Ascending aorta (tissue), 2 donors: ENCODE measurements around the gene SLC16A12. TPM values are rescaled to one million over a fixed set of nuclear protein-coding genes. Genes with fewer than 3 reads are reported as not detected.
"Not testable (repeated sequence)": the region's sequence is repeated elsewhere in the genome, so short reads cannot be mapped to it uniquely, and the experiment has no call there.

Experiments used
- DNase-seq, 2 donors: peaks; one replicate each; pipeline ENCODE4 v3.0.0-alpha.2; 2019; ENCODE audit warnings: low spot score in 2 of 2
- H3K27ac ChIP-seq, 2 donors: fragments of 200-600 bp; sonication (generic); one replicate each; pipeline ENCODE4 v1.5.1; 2016 to 2017; ENCODE audit warnings: mild to moderate bottlenecking in 1 of 2
- H3K27me3 ChIP-seq: fragments of 200-600 bp; sonication (generic); one replicate; pipeline ENCODE4 v1.5.1; 2017
- H3K36me3 ChIP-seq, 2 donors: fragments of 200-600 bp; sonication (generic); one replicate each; pipeline ENCODE4 v1.5.1; 2016
- H3K4me1 ChIP-seq, 2 donors: fragments of 200-600 bp; sonication (generic); one replicate each; pipeline ENCODE4 v1.5.1; 2016 to 2017; ENCODE audit warnings: mild to moderate bottlenecking in 1 of 2
- H3K4me3 ChIP-seq, 2 donors: fragments of 200-600 bp; sonication (generic); one replicate each; pipeline ENCODE4 v1.5.1; 2016 to 2017; ENCODE audit warnings: mild to moderate bottlenecking in 1 of 2
- H3K9me3 ChIP-seq, 2 donors: fragments of 200-600 bp; sonication (generic); one replicate each; pipeline ENCODE4 v1.5.1; 2016
- intact Hi-C: fragments of 100-400 bp; cut with DNase I; formaldehyde crosslinking; loops from one replicate; pipeline ENCODE4 v1.15.1; 2023
- total RNA-seq: library from RNA; depleted of rRNA; stranded (reverse); fragments of >200 nt; gene quantifications from one replicate; pipeline ENCODE4 v1.1.0, GENCODE V29; 2016
- TF ChIP-seq, protein P1 (sequence below), 3 experiments: fragments of 200-600 bp in 2 of 3; fragments of 450-650 bp in 1 of 3; sonication (generic) in 2 of 3; IDR thresholded peaks; one replicate each; pipeline ENCODE4 v1.5.1; 2016 to 2019; ENCODE audit warnings: antibody characterized with exemption in 3 of 3, mild to moderate bottlenecking in 1 of 3, moderate library complexity in 1 of 3

SLC16A12 gene
- total RNA-seq, 1 donor from 2014 or later: not detected

DNA sequence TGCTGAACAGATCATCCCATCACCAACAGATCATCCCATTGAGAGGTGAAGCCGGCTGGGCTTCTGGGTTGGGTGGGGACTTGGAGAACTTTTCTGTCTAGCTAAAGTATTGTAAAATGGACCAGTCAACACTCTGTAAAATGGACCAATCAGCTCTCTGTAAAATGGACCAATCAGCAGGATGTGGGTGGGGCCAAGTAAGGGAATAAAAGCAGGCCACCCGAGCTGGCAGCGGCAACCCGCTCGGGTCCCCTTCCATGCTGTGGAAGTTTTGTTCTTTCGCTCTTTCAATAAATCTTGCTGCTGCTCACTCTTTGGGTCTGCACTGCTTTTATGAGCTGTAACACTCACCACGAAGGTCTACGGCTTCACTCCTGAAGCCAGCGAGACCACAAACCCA lies 129.2 kb downstream of the SLC16A12 start:
- DNase-seq, H3K27ac ChIP-seq, H3K9me3 ChIP-seq, H3K4me1 ChIP-seq, H3K36me3 ChIP-seq, H3K27me3 ChIP-seq, intact Hi-C loops, H3K4me3 ChIP-seq: not testable (repeated sequence)

DNA sequence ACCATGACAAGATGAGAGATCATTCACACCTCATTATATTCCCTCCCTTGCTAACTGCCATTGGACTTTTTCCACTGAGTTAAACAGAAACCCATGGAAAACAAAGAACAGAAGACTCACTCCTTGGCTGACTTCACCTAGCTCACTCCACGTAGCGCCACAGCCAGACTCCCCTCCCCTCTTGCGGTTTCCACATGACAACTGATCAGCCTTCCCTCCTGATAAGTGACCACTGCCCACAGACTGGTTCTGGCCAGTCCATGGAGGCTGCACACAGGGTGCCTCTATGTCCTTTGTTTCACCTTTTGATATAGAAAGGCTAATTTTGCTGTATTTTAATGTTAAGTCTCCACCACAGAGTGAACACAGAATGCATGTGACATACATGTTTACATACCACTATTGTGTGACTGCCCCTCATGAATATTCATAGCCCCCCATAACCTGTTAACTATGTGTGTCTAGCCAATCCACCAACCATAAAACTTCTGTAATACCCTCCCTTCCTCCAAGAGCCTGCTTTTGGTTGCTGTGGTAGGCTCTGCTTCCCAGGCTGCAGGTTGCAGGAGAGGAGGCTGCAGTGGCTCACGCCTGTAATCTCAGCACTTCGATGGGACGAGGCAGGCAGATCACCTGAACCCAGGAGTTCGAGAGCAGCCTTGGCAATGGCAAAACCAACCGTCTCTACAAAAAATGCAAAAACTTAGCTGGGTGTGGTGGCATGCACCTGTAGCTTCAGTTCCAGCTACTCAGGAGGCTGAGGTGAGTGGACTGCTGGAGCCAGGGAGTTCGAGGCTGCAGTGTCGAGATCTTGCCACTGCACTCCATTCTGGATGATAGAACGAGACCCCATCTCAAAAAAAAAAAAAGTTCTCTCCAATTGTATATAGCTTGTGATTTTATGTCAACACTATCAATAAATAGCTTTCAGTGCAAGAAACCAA lies 131.0 kb downstream of the SLC16A12 start:
- H3K4me1 ChIP-seq: no peaks in the 10 kb centered on the region
- intact Hi-C loops: no loop called here
- no peak for DNase-seq
- TF ChIP-seq, protein P1, sequence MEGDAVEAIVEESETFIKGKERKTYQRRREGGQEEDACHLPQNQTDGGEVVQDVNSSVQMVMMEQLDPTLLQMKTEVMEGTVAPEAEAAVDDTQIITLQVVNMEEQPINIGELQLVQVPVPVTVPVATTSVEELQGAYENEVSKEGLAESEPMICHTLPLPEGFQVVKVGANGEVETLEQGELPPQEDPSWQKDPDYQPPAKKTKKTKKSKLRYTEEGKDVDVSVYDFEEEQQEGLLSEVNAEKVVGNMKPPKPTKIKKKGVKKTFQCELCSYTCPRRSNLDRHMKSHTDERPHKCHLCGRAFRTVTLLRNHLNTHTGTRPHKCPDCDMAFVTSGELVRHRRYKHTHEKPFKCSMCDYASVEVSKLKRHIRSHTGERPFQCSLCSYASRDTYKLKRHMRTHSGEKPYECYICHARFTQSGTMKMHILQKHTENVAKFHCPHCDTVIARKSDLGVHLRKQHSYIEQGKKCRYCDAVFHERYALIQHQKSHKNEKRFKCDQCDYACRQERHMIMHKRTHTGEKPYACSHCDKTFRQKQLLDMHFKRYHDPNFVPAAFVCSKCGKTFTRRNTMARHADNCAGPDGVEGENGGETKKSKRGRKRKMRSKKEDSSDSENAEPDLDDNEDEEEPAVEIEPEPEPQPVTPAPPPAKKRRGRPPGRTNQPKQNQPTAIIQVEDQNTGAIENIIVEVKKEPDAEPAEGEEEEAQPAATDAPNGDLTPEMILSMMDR (IDR thresholded peaks at IDR 0.05): no peak
- H3K27me3 ChIP-seq: no peaks in the 10 kb centered on the region
- H3K9me3 ChIP-seq: no peaks in the 10 kb centered on the region
- H3K4me3 ChIP-seq: no peak overlapping the region
- peaks cover 0 to 8% of the 10 kb centered on the region in 2 donors for H3K36me3 ChIP-seq
- no peak overlapping the region for H3K27ac ChIP-seq

DNA sequence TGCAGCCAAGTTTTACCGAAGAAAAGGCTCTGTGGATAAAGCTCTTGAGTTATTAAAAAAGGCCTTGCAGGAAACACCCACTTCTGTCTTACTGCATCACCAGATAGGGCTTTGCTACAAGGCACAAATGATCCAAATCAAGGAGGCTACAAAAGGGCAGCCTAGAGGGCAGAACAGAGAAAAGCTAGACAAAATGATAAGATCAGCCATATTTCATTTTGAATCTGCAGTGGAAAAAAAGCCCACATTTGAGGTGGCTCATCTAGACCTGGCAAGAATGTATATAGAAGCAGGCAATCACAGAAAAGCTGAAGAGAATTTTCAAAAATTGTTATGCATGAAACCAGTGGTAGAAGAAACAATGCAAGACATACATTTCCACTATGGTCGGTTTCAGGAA lies 132.4 kb downstream of the SLC16A12 start:
- no peaks in the 10 kb centered on the region for H3K27me3 ChIP-seq
- no peak overlapping the region for H3K4me3 ChIP-seq
- intact Hi-C loops: no loop called here
- H3K4me1 ChIP-seq: no peaks in the 10 kb centered on the region
- no peak overlapping the region for H3K27ac ChIP-seq
- H3K9me3 ChIP-seq: no peaks in the 10 kb centered on the region
- no peak for DNase-seq
- peaks cover 0 to 8% of the 10 kb centered on the region in 2 donors for H3K36me3 ChIP-seq
- TF ChIP-seq, protein P1 (IDR thresholded peaks at IDR 0.05): no peak

DNA sequence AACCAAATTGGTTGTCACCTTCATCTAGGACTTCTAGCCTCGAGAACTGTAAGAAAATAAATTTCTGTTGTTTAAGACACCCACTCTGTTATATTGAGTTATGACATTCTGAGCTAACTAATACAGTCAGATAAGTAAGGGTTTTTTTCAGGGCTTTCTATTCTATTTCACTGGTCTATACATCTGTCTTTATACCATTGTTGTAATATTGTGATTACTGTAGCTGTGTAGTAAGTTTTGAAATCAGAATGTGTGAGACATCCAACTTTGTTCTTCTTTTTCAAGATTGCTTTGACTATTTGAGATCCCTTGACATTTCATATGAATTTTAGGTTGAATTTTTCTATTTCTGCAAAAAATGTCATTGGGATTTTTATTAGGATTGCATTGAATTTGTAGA lies 135.4 kb downstream of the SLC16A12 start:
- peaks cover 0 to 6% of the 10 kb centered on the region in 2 donors for H3K4me1 ChIP-seq
- H3K36me3 ChIP-seq: peaks cover 0 to 8% of the 10 kb centered on the region in 2 donors
- intact Hi-C loops: no loop called here
- H3K4me3 ChIP-seq: no peak overlapping the region
- H3K27me3 ChIP-seq: no peaks in the 10 kb centered on the region
- H3K27ac ChIP-seq: no peak overlapping the region
- H3K9me3 ChIP-seq: no peaks in the 10 kb centered on the region
- DNase-seq: no peak
- TF ChIP-seq, protein P1 (IDR thresholded peaks at IDR 0.05): no peak

DNA sequence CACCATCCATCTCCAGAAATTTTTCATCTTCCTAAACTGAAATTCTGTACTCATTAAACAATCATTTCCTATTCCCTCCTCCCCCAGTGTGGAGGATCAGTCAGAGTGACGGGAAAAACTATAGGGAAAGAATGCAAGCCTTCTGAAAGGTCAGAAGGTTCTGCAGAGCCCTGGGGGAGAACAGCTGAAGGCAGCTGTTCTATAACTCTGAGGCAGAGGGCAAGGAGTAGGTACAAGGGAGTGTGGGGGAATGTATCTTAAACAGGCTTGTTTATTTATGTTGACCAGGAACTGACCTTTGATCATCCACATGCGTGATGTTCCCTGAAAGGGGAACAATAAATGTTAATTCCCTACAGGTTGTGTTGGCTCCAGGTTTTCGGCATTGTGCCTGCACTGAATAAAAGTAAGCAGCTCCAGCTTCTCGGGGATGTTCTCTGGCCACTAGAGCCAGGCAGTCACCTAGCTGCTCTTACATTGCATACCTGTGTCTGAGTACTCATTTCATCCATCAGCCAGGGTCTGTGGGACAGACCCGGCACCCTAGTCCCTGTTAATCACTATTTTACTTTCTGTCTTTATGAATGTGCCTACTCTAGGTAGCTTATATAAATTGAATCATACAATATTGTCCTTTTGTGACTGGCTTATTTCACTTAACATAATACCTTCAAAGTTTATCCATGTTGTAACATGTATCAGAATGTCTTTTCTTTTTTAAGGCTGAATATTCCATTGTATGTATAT lies 137.2 kb downstream of the SLC16A12 start:
- intact Hi-C loops: no loop called here
- Histone ChIP-seq H3K4me1 (peaks cover 0 to 20% of the 10 kb centered on the region in 2 donors), H3K9me3 (no peaks in the 10 kb centered on the region), H3K36me3 (peaks cover 0 to 8% of the 10 kb centered on the region in 2 donors), H3K4me3 (peak overlapping the region in 1 of 2 donors; percentile 1), H3K27ac (no peak overlapping the region), H3K27me3 (no peaks in the 10 kb centered on the region)
- TF ChIP-seq, protein P1 (IDR thresholded peaks at IDR 0.05): no peak
- no peak for DNase-seq

DNA sequence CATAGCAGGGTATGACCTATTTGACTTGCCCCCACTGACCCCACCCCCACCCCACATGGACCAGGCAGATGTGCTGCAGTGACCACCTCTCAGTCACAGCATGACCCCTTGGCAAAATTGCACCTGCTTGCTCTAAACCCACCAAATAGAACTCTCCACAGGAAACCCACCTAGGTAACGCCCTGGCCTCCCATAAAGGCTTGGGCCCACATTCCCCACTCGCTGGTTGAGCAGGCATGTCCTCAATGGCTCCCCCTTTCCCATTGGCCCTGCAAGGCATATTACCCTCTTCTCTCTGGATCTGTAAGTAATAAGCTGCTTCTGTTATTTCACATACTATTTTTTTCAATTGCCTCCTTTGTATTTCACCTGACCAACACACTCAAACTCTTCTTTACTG lies 140.3 kb downstream of the SLC16A12 start:
- H3K9me3 ChIP-seq: no peaks in the 10 kb centered on the region
- H3K27ac ChIP-seq: no peak overlapping the region
- intact Hi-C loops: no loop called here
- no peak for DNase-seq
- no peaks in the 10 kb centered on the region for H3K36me3 ChIP-seq
- H3K4me1 ChIP-seq: peaks cover 3 to 25% of the 10 kb centered on the region in 2 donors
- H3K27me3 ChIP-seq: no peaks in the 10 kb centered on the region
- TF ChIP-seq, protein P1 (IDR thresholded peaks at IDR 0.05): no peak
- H3K4me3 ChIP-seq: peak overlapping the region in 1 of 2 donors; percentile 24
